ENCODE results near the gene CCL13. TPM values are rescaled to one million over a fixed set of nuclear protein-coding genes. Genes with fewer than 3 reads are reported as not detected.

The CCL13 gene
- total and polyA plus RNA-seq, 8 donors, result 0.65 to 29.5 (median 12.0) TPM; not detected in 4

GRCh38 chr17:34368946-34369500 lies 12.7 kb downstream of the CCL13 start:
- 36 to 56% (median 54%) methylated on average over 4 of the region's 4 CpGs for WGBS, 5 donors
- Histone ChIP-seq H3K9me3 (no peaks in the 10 kb centered on the region), H3K27ac (no peak overlapping the region), H3K4me3 (no peak overlapping the region), H3K4me1 (peaks cover 0 to 5% (median 0%) of the 10 kb centered on the region in 4 donors), H3K27me3 (peaks cover 0 to 34% (median 0%) of the 10 kb centered on the region in 3 donors), H3K36me3 (no peaks in the 10 kb centered on the region)
- TF ChIP-seq EP300 (IDR thresholded peaks at IDR 0.05), result no peak
- no peak for TF ChIP-seq POLR2A (IDR thresholded peaks at IDR 0.05)
- no peak for TF ChIP-seq CTCF (IDR thresholded peaks at IDR 0.05)
- no peak for TF ChIP-seq POLR2AphosphoS5 (IDR thresholded peaks at IDR 0.05)
- DNase-seq, result no peak
- intact Hi-C loops (cut with DNase I; ENCODE audit: low total_unique reads), result no loop called here

- no peak for DNase-seq
- Histone ChIP-seq H3K9me3 (no peaks in the 10 kb centered on the region), H3K27me3 (peaks cover 0 to 28% (median 0%) of the 10 kb centered on the region in 3 donors), H3K4me3 (no peak overlapping the region), H3K27ac (no peak overlapping the region), H3K36me3 (no peaks in the 10 kb centered on the region), H3K4me1 (peaks cover 0 to 5% (median 0%) of the 10 kb centered on the region in 4 donors)
- intact Hi-C loops (cut with DNase I; ENCODE audit: low total_unique reads), result no loop called here
- 75 to 91% (median 78%) methylated on average over 3 of the region's 3 CpGs for WGBS, 5 donors
- TF ChIP-seq EP300 (IDR thresholded peaks at IDR 0.05) (no peak), CTCF (IDR thresholded peaks at IDR 0.05) (no peak), POLR2AphosphoS5 (IDR thresholded peaks at IDR 0.05) (no peak), POLR2A (IDR thresholded peaks at IDR 0.05) (no peak)
Observed at GRCh38 chr17:34369571-34369970, 13.3 kb downstream of the CCL13 start.

GRCh38 chr17:34370376-34370996 lies 14.2 kb downstream of the CCL13 start:
- H3K27ac ChIP-seq, result no peak overlapping the region
- H3K9me3 ChIP-seq, result no peaks in the 10 kb centered on the region
- no peak overlapping the region for H3K4me3 ChIP-seq
- WGBS, 5 donors, result 78 to 95% (median 88%) methylated on average over 5 of the region's 5 CpGs
- no peaks in the 10 kb centered on the region for H3K36me3 ChIP-seq
- TF ChIP-seq CTCF (IDR thresholded peaks at IDR 0.05) (no peak), EP300 (IDR thresholded peaks at IDR 0.05) (no peak), POLR2AphosphoS5 (IDR thresholded peaks at IDR 0.05) (no peak), POLR2A (IDR thresholded peaks at IDR 0.05) (no peak)
- DNase-seq, result no peak
- peaks cover 0 to 23% (median 0%) of the 10 kb centered on the region in 3 donors for H3K27me3 ChIP-seq
- intact Hi-C loops (cut with DNase I; ENCODE audit: low total_unique reads), result no loop called here
- peaks cover 0 to 5% (median 0%) of the 10 kb centered on the region in 4 donors for H3K4me1 ChIP-seq

- TF ChIP-seq EP300 (IDR thresholded peaks at IDR 0.05) (no peak), POLR2A (IDR thresholded peaks at IDR 0.05) (no peak)
- intact Hi-C loops (cut with DNase I; ENCODE audit: low total_unique reads), result no loop called here
Observed at GRCh38 chr17:34370997-34371395, 14.7 kb downstream of the CCL13 start.

More at GRCh38 chr17:34370997-34371395, 14.7 kb downstream of the CCL13 start:
- Histone ChIP-seq H3K27ac (no peak overlapping the region), H3K4me3 (no peak overlapping the region), H3K4me1 (peaks cover 0 to 5% (median 0%) of the 10 kb centered on the region in 4 donors), H3K36me3 (no peaks in the 10 kb centered on the region), H3K27me3 (peaks cover 0 to 18% (median 0%) of the 10 kb centered on the region in 3 donors), H3K9me3 (no peaks in the 10 kb centered on the region)
- no peak for DNase-seq
- 34 to 50% (median 39%) methylated on average over 3 of the region's 3 CpGs for WGBS, 5 donors
